Activated CD4-positive, alpha-beta T cell treated with anti-CD3 and anti-CD28 coated beads, Interleukin-2, amount 10 ng/mL, durations not matched to agents 7 days and 5 days (primary cell): ENCODE data around the gene TBC1D22B. TPM values are rescaled to one million over a fixed set of nuclear protein-coding genes. Genes with fewer than 3 reads are reported as not detected.
A peak's percentile ranks its signal among the peaks of the same experiment; 100 is the strongest.
"Not testable (repeated sequence)": the region's sequence is repeated elsewhere in the genome, so short reads cannot be mapped to it uniquely, and the experiment has no call there.

Source experiments
- CTCF ChIA-PET: fragments of 350-600 bp; sonication (Branson Sonifier 250); formaldehyde crosslinking; loops from one replicate; lab custom pipeline; 2021; ENCODE audit warnings: antibody characterized with exemption; lab: Charles Lee
- POLR2A ChIA-PET: fragments of 350-600 bp; sonication (Branson Sonifier 250); formaldehyde crosslinking; loops from one replicate; lab custom pipeline; 2021; ENCODE audit warnings: antibody characterized with exemption; lab: Charles Lee
- DNase-seq: peaks from one replicate; pipeline ENCODE4 v3.0.0-alpha.2; 2020
- H3K27ac Mint-ChIP-seq: one replicate; pipeline ENCODE4 v1.8.0; 2021; ENCODE audit warnings: mild to moderate bottlenecking, moderate library complexity, mixed read lengths
- H3K27me3 Mint-ChIP-seq: one replicate; pipeline ENCODE4 v1.8.0; 2021; ENCODE audit warnings: mixed read lengths
- H3K36me3 Mint-ChIP-seq: one replicate; pipeline ENCODE4 v1.8.0; 2021; ENCODE audit warnings: low read depth, mixed read lengths
- H3K4me1 Mint-ChIP-seq: one replicate; pipeline ENCODE4 v1.8.0; 2021; ENCODE audit warnings: mixed read lengths
- H3K4me3 Mint-ChIP-seq: one replicate; pipeline ENCODE4 v1.8.0; 2021; ENCODE audit warnings: mild to moderate bottlenecking, moderate library complexity, mixed read lengths
- H3K9me3 Mint-ChIP-seq: one replicate; pipeline ENCODE4 v1.8.0; 2021; ENCODE audit warnings: mixed read lengths
- total RNA-seq, 2 experiments: library from RNA; stranded (reverse); gene quantifications; one replicate each; pipeline ENCODE4 v1.2.3, GENCODE V29; 2021

TBC1D22B gene
- total RNA-seq, 2 experiments from 2014 or later: 15.3 to 16.6 TPM

- no peak for DNase-seq
- peaks cover 10% of the 10 kb centered on the region for H3K36me3 Mint-ChIP-seq
- no peaks in the 10 kb centered on the region for H3K9me3 Mint-ChIP-seq
- H3K27ac Mint-ChIP-seq: no peak overlapping the region
- H3K4me1 Mint-ChIP-seq: peaks cover 6% of the 10 kb centered on the region
- H3K27me3 Mint-ChIP-seq: no peaks in the 10 kb centered on the region
- no peak overlapping the region for H3K4me3 Mint-ChIP-seq
- ChIA-PET POLR2A (no interaction called here), CTCF (interaction anchor here (0.6 to 1.5 kb wide), 3 partner anchors 11 to 566 kb away, joined by 3 to 4 read pairs (median 3); no protein-coding TSS in a partner anchor)
Measured at GRCh38 chr6:37320646-37321045, 63.1 kb downstream of the TBC1D22B start.

DNA sequence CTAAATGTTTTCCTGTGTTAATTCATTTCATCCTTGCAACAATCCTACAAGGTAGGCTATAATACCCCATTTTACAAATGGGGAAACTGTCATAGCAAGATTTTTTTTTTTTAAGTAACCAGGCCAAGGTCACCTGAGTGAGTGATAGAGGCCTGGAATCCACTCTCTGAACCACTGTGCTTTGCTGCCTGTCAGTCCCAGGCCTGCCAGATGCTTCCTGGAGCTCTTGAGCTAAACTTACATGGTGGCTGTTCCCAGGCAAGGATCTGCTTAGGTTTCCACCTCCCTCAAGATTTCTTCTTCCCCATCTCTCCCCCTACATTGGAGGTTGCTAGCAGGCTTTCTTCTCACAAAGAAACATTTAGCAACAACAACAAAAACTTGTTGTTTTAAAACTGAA, 63.5 kb downstream of the TBC1D22B start:
- no peak for DNase-seq
- Mint-ChIP-seq H3K27ac (no peak overlapping the region), H3K4me3 (no peak overlapping the region), H3K27me3 (no peaks in the 10 kb centered on the region), H3K9me3 (no peaks in the 10 kb centered on the region), H3K36me3 (peaks cover 12% of the 10 kb centered on the region), H3K4me1 (peaks cover 8% of the 10 kb centered on the region)
- CTCF ChIA-PET: interaction anchor here (0.6 kb wide), 1 partner anchor 567 kb away, joined by 3 read pairs; no protein-coding TSS in a partner anchor
- POLR2A ChIA-PET: no interaction called here

DNA sequence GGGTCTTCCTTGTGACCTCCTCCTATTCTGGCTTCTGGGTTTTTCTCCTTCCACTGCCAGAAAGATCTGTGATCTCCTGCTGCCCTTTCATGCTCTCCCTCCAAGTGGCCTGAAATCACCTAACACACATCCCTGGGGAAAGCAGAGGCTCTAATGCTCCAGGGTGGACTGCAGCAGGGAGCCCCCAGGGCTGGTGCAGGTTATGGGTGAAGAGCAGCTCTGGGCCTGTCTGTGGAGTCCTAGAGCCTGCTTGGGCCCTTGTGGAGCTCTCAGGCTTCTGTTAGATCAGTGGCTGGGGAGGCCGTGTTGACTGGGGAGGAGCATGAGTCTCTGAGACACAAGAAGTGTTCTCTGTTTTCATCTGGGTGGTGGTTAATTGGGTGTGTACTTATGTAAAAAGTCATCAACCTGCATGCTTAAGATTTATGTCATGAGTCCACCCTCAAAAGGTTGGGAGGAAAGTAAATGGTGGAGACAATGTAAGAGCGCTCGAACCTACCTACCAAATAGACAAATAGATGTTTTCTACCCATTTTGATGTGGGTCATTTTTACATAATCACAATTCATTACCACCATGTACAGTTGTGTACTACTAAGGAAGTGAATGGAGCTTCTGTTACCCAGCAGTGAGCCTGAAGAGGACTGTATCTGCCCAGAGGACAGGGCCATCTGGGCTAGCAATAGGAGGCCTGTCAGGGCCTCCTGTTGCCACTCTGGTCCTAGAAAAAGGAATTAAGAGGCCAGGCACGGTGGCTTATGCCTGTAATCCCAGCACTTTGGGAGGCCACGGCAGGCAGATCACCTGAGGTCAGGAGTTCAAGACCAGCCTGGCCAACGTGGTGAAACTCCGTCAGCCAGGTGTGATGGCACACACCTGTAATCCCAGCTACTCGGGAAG, 64.2 kb downstream of the TBC1D22B start:
- DNase-seq: no peak
- Mint-ChIP-seq H3K36me3 (peaks cover 10% of the 10 kb centered on the region), H3K27ac (peak overlapping the region; percentile 14)

DNA sequence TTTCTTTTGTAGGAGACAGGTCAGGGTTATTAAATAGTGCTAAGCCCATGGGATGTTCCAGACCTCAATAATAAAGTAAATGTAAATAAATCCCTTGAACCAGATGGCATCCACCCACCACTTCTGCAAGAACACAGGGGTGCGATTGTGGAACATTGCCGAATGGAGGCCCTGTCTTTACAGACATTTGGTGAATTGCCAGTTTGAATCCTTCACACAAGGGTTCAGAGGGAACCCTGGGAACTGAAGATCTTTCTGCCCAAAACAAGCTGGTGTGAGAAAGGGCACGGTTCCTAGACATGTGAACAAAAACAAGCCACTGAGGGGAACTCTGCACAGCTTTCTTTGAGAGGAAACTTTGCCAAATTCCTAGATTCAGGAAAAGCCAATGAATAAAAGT, 66.0 kb downstream of the TBC1D22B start:
- H3K4me3 Mint-ChIP-seq: no peak overlapping the region
- POLR2A ChIA-PET: no interaction called here

More for the DNA sequence above, 64.2 kb downstream of the TBC1D22B start:
- POLR2A ChIA-PET: no interaction called here
- Mint-ChIP-seq H3K9me3 (no peaks in the 10 kb centered on the region), H3K4me1 (peaks cover 8% of the 10 kb centered on the region), H3K27me3 (no peaks in the 10 kb centered on the region), H3K4me3 (no peak overlapping the region)
- CTCF ChIA-PET: interaction anchor here (0.9 kb wide), 1 partner anchor 28 kb away, joined by 3 read pairs; no protein-coding TSS in a partner anchor

GRCh38 chr6:37324131-37325033, 66.8 kb downstream of the TBC1D22B start:
- Mint-ChIP-seq H3K27me3 (no peaks in the 10 kb centered on the region), H3K4me3 (no peak overlapping the region), H3K36me3 (peaks cover 16% of the 10 kb centered on the region), H3K4me1 (peaks cover 8% of the 10 kb centered on the region), H3K27ac (no peak overlapping the region), H3K9me3 (no peaks in the 10 kb centered on the region)
- ChIA-PET CTCF (interaction anchor here (0.9 to 1.7 kb wide), 9 partner anchors 9 to 374 kb away, joined by 3 to 22 read pairs (median 3); no protein-coding TSS in a partner anchor), POLR2A (no interaction called here)
- no peak for DNase-seq

More for the DNA sequence above, 66.0 kb downstream of the TBC1D22B start:
- Mint-ChIP-seq H3K27me3 (no peaks in the 10 kb centered on the region), H3K36me3 (peaks cover 16% of the 10 kb centered on the region), H3K9me3 (no peaks in the 10 kb centered on the region), H3K4me1 (peaks cover 8% of the 10 kb centered on the region), H3K27ac (no peak overlapping the region)
- DNase-seq: no peak
- CTCF ChIA-PET: interaction anchor here (0.5 to 1.1 kb wide), 4 partner anchors 9 to 382 kb away, joined by 3 to 5 read pairs (median 4); no protein-coding TSS in a partner anchor

GRCh38 chr6:37330345-37330744, 72.8 kb downstream of the TBC1D22B start:
- POLR2A ChIA-PET, DNase-seq, H3K27me3 Mint-ChIP-seq, H3K4me3 Mint-ChIP-seq, H3K27ac Mint-ChIP-seq, CTCF ChIA-PET, H3K9me3 Mint-ChIP-seq, H3K4me1 Mint-ChIP-seq: not testable (repeated sequence)
- H3K36me3 Mint-ChIP-seq: peaks cover 27% of the 10 kb centered on the region

DNA sequence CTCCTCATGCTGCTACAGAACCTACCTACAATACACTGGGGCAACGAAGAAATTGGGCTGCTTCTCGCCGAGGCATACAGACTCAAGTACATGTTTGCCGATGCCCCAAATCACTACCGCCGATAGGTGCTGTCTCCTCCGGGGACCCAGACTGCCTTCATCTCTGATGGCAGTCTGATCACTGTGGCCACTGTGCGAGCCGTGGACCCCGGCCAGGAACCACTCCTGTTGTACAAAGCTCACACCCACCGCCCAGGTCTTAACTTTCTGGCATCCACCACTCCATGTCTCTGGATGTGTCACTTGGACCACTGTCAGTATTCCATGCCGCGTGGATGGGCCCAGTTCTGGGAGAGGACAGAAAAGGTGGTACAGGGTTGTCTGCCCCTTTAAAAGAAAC, 73.5 kb downstream of the TBC1D22B start:
- Mint-ChIP-seq H3K27me3 (no peaks in the 10 kb centered on the region), H3K36me3 (peaks cover 25% of the 10 kb centered on the region), H3K4me1 (peaks cover 2% of the 10 kb centered on the region), H3K9me3 (no peaks in the 10 kb centered on the region), H3K4me3 (no peak overlapping the region), H3K27ac (no peak overlapping the region)
- ChIA-PET POLR2A (no interaction called here), CTCF (no interaction called here)
- DNase-seq: no peak

DNA sequence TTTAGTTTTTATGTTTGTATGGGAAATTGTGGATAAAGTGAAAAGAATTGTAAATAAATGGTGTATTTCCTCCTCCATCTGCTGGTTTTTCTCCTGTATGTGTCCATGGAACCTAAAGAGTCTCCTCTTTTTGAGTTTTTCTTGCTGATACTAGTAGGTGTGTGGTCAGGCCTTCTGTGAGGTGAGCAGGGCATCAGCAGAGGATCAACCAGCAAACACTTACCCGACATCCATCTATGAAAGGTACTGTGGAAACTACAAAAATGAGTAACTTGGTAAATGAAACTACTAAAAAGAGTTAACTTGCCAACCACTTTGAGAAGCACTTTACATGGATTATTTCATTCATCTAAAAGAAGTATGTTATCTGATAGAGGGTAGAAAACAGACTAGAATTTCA, 75.3 kb downstream of the TBC1D22B start:
- peaks cover 2% of the 10 kb centered on the region for H3K4me1 Mint-ChIP-seq
- no peak overlapping the region for H3K27ac Mint-ChIP-seq
- ChIA-PET POLR2A (no interaction called here), CTCF (no interaction called here)
- peaks cover 19% of the 10 kb centered on the region for H3K36me3 Mint-ChIP-seq
- DNase-seq: no peak
- no peak overlapping the region for H3K4me3 Mint-ChIP-seq
- H3K27me3 Mint-ChIP-seq: no peaks in the 10 kb centered on the region
- H3K9me3 Mint-ChIP-seq: no peaks in the 10 kb centered on the region

DNA sequence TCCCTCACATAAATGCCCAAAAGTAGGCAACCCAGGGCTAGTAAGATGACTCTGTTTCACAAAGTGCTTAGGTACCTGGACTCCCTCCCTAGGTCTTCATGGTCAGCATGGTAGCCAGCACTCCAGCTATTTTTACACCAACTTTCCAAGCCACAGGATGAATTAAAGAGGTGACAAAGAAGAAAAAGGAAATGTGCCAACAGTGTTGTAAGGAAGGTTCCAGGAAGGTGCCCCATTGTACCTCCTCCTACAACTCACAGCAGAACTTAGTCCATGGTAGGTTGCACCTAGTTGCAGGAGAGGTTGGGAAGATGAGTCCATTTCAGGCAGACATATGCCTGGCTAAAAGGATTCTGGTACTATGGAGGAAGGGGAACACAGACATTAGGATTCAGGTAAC, 76.5 kb downstream of the TBC1D22B start:
- no peak overlapping the region for H3K27ac Mint-ChIP-seq
- no peaks in the 10 kb centered on the region for H3K27me3 Mint-ChIP-seq
- POLR2A ChIA-PET: interaction anchor here (0.6 kb wide), 1 partner anchor 120 kb away, joined by 3 read pairs; no protein-coding TSS in a partner anchor
- CTCF ChIA-PET: interaction anchor here (0.7 kb wide), 1 partner anchor 15 kb away, joined by 3 read pairs; no protein-coding TSS in a partner anchor
- H3K4me1 Mint-ChIP-seq: peaks cover 2% of the 10 kb centered on the region
- no peak for DNase-seq
- no peak overlapping the region for H3K4me3 Mint-ChIP-seq
- H3K36me3 Mint-ChIP-seq: peaks cover 19% of the 10 kb centered on the region
- H3K9me3 Mint-ChIP-seq: no peaks in the 10 kb centered on the region

GRCh38 chr6:37338317-37338716, 80.7 kb downstream of the TBC1D22B start:
- DNase-seq, H3K27me3 Mint-ChIP-seq, H3K4me3 Mint-ChIP-seq, H3K27ac Mint-ChIP-seq, CTCF ChIA-PET, H3K4me1 Mint-ChIP-seq, H3K36me3 Mint-ChIP-seq, H3K9me3 Mint-ChIP-seq, POLR2A ChIA-PET: not testable (repeated sequence)

GRCh38 chr6:37338745-37339255, 81.2 kb downstream of the TBC1D22B start:
- CTCF ChIA-PET: no interaction called here
- no peak overlapping the region for H3K27ac Mint-ChIP-seq
- POLR2A ChIA-PET: no interaction called here
- DNase-seq: no peak
- H3K9me3 Mint-ChIP-seq: no peaks in the 10 kb centered on the region
- no peaks in the 10 kb centered on the region for H3K36me3 Mint-ChIP-seq
- no peaks in the 10 kb centered on the region for H3K4me1 Mint-ChIP-seq
- H3K4me3 Mint-ChIP-seq: no peak overlapping the region
- H3K27me3 Mint-ChIP-seq: peaks cover 8% of the 10 kb centered on the region
